Measurements from ENCODE around the gene BMP8A.

DNA sequence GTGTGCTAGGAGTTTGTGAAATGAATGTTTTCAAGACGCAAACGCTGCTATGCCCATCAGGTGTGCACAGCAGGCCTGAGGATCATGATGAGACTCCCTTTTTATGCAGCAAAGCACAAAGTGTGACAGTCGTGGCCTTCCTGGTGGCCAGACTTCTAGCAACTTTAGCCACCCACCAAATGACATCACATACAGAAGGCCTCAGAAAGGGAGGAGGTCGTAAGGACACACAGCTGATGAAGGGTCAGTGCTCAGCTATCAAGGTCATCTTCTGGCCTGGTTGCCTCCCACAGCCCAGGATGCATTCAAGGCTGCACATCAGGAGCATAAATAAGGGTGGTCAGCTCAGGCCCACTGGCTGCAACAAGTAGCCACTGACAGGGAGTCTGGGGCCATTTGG lies 36.6 kb downstream of the BMP8A start:
- TF ChIP-seq, protein P1, sequence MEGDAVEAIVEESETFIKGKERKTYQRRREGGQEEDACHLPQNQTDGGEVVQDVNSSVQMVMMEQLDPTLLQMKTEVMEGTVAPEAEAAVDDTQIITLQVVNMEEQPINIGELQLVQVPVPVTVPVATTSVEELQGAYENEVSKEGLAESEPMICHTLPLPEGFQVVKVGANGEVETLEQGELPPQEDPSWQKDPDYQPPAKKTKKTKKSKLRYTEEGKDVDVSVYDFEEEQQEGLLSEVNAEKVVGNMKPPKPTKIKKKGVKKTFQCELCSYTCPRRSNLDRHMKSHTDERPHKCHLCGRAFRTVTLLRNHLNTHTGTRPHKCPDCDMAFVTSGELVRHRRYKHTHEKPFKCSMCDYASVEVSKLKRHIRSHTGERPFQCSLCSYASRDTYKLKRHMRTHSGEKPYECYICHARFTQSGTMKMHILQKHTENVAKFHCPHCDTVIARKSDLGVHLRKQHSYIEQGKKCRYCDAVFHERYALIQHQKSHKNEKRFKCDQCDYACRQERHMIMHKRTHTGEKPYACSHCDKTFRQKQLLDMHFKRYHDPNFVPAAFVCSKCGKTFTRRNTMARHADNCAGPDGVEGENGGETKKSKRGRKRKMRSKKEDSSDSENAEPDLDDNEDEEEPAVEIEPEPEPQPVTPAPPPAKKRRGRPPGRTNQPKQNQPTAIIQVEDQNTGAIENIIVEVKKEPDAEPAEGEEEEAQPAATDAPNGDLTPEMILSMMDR (IDR thresholded peaks at IDR 0.05; ENCODE audit: insufficient read depth, low read length, poor library complexity, severe bottlenecking), result no peak
- no peak for TF ChIP-seq EZH2phosphoT487 (conservative IDR thresholded peaks at IDR 0.05; ENCODE audit: low read length)
